Stimulated activated CD8-positive, alpha-beta memory T cell treated with anti-CD3 and anti-CD28 coated beads, Interleukin-12 subunit alpha, Interleukin-12 subunit beta, amount 100 ng/mL, for 1 hour (primary cell): ENCODE measurements around the gene CA10.

ENCODE experiments used
- DNase-seq: peaks from one replicate; pipeline ENCODE4 v3.0.0-alpha.2; 2020; ENCODE audit warnings: low read depth

Gene CA10

DNA sequence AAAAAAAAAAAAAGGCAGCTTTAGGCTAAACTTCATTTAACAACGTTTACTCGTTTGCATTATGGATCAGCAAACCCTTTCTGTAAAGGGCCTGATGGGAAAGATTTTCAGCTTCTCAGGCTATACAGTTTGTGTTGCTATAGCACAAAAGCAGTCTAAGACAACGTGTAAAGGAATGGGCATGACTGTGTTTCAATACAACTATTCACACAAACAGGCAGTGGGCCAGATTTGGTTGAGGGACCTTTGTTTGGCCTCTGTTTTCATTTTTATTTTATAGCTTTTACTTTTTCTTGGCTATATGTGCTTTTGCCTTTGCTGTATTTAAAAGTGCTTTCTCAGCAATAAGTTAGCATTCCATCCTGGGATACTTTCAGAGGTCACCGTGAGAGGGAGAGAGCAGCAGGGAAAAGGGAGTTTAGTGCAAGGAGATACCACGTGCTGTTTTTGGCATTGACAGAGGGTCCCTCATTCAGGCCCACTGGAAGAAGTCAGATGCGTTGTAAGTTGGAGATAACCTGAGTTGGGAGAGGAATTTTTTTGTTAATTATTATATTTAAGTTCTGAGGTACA, 562.6 kb downstream of the CA10 start:
- no peak for DNase-seq

DNA sequence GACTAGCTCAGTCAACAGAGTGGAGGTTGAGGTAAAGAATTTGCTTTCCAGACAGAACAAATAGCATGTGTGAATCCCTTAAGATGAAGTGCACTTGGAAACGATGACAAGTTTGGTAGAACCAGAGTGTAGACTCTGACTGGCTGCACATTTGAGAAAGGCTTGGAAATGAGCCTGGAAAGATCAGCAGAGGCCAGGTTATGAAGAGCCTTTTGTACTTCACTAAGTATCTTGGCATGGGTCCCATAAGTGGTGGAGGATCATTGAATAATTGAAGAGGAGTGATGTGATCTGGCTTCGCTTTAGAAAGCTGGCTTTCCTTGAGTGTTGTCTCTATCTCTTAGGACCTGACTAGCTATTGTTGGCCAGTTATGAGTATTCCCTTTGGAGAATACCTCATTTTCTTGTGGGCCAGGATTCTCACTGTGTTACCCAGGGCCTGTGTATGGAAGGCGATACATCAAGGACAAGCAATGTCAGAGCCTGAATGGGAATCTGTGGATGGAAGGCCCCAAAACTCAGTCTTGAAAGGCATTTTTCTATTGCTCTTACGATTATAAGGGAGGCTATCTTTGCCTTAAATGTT, 568.4 kb downstream of the CA10 start:
- DNase-seq: no peak

DNA sequence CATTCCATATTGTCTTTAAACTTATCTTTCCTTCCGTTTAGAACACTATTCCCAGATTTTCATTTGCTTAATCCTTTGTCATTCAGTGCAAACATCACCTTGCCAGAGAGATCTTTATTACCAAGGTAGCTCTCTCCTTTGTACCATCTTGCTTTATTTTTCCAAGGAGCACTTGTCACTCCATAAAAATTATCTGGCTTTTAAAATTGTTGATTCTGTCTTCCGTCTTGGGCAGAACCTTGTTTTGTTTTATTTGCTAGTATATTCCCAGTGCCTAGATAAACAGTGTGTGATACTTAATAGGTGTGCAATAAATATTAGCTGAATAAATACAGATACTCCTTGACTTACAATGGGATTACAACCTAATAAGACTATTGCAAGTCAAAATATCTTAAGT, 570.5 kb downstream of the CA10 start:
- DNase-seq: no peak

DNA sequence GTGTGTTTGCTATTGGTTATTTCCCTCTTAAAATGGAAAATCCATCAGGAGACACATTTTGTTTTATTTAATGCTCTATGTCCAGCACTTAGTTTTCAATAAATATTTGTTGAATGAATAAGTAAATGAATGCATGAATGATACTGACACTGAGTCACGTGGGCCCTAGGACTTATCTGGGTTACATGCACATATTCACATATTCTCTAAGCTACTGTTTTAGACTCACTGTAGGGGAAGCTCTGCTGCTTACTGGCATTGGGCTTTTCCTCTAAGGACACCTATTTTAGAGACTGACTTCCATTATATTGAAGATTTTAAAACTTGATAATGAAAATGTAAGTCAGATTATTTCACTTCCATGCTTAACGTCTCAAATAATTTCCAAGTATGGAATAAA, 571.0 kb downstream of the CA10 start:
- DNase-seq: no peak

DNA sequence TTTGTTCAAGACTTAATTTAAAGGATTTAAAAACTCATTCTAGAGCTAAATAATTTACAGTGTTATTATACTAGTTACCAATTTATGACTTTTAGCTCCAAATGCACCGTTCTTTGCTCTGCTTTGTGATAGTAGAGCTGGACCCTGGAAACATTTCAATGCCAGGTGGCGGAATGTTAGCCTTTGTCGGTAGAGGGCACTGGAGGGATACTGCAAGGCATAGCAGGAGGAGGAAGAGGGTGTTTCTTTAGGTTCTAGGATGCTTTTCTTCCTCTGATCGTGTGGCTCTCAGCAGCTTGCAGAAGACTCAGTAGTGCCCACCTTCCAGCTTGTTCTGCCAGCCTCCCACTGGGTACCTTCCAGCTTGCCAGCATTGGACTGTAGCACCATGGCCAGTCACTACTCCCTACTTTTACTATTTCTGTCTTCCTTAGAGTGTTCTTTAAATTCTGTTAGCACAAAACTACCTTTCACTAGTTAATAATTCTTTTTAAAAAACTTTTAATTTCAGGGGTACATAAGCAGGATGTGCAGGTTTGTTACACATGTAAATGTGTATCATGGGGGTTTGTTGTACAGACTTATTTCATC, 572.9 kb downstream of the CA10 start:
- no peak for DNase-seq

DNA sequence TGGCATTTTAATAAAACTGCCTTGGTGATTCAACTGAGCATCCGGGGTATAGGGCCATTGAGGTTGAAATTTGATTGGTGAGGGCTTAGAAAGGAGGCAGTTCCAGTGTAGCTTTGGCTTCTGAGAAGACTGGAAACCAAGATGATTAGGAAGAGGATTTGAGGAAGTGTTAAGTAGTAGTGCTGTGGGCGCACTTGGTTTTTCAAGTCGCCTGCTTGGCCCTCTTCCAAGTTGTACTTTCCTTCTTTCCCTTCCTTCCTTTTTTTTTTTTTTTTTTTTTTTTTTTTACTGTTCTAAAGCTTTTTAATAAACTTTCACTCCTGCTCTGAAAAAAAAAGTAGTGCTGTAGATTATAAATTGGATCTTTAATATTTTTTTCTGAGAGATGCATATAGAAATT, 577.6 kb downstream of the CA10 start:
- no peak for DNase-seq
